NK-92 treated with Interleukin-12 subunit alpha and Interleukin-12 subunit beta, amount 100 ng/mL, for 24 hours (cell line): ENCODE measurements around the gene CHRNA4.
"Not testable (repeated sequence)": the region's sequence is repeated elsewhere in the genome, so short reads cannot be mapped to it uniquely, and the experiment has no call there.

Experiments used
- DNase-seq: peaks from one replicate; lab custom pipeline; 2025; lab: John Stamatoyannopoulos, UW

The CHRNA4 gene

DNA sequence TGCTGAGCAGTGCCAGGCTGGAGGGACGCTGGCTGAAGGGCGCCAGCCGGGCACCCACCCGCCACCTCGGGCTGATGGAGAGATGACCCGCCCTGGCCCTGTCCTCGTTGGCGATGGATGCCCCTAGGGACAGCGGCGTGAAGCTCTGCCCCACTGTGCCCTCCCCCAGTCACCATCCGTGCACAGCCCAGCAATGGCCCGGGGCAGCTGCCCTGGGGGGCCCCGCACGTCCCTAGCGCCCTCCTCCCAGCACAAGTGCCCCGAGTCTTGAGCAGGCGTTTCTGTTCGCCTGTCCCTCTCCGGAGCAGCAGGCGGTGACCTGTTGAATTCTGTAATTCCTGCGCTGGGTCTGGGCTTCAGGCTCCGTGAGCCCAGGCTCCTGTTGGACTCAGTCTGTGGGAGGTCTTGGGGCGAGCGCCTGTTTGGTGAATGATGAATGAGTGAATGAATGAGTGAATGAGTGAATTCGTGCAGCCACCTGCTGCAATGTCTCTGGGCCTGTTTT is 36.8 kb upstream of the CHRNA4 start:
- DNase-seq: no peak

DNA sequence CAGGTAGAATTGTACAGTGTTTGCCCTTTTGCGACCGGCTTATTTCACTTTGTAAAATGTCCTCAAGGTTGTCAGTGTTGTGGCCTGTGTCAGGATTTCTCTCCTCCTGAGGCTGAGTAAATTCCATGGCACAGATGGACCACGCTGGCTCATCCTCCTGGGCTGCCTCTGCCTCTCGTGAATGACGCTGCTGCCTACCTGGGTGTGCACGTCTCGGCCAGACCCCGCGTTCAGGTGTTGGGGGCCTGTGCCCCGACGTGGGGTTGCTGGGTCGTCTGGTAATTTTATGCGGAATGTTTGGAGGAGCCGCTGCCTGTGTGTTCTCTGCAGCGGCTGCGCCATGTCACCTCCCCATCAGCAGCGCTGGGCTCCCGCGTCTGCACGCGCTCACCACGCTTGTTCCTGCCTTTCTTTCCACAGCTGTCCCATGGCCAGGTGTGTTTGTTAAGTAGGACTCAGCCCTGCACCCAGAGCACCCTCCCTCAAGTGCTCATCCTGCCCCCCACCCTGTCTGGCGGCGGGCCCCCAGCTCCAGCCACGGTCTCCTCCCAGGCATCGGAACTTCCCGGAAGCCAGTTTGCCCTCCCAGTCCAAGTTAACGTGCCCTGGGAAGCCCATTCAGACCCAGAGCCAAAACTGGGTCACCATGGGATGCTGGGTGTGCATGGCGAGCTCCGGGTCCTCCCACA is 36.1 kb upstream of the CHRNA4 start:
- DNase-seq: no peak

DNA sequence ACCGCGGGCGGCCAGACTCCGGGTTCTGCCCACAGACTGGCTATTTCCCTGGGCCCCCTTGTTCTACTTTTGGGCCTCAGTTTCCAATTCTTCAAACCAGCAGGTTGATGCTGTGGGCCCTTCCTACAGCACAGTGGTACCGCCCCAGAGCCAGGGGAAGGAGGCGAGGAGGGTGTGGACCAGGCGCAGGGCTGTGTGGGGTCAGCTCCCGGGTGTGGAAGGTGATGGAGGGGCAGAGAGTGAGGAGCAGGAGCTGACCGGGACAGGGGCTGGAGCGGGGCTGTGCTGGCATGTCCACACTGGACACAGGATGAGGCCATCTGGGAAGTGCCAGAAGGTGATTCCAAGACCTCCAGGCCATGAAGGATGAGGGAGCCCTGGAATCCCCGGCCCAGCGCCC is 35.2 kb upstream of the CHRNA4 start:
- DNase-seq: no peak

DNA sequence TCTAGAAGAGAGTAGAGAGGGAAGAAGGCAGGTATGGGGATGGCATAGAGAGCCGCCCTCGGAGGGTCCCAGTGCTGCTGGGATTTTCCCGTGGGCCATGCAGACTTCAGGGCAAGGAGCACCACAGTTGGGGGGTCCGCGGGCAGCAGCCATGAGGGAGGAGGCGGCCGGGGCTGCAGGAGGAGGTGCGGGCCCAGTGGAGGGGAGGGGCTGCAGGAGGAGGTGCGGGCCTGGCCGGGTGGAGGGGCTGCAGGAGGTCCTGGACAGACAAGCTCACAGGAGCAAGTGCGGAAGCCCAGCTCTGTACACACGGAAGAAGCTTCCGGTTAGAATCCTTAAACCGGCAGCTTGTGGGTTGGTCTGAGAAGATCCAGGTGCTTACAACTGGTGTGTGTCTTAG is 34.6 kb upstream of the CHRNA4 start:
- no peak for DNase-seq

DNA sequence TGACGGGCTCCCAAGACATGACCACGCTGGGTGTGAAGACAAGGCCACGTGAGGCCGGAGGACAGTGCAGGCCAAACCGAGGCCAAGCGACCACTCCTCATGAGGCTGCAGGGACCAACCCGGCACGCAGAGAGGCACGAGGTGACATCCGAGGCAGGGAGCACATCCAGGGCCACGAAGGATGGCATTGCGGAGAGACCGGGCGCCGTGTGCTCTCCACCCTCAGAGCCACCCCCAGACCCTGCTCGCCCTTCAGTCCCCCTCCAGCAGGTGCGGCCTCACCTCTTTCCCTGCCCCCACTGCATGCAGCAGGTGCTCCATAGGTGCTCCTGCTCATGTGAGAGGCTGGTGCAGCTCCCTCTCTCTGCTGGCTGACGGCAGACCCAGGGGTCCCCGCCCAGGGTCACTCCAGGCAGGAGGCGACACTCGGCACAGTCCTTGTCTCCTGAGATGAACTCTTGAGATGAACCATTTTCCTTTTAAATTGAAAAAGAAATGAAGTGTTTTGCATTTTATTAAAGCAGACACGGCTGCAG is 33.8 kb upstream of the CHRNA4 start:
- no peak for DNase-seq

DNA sequence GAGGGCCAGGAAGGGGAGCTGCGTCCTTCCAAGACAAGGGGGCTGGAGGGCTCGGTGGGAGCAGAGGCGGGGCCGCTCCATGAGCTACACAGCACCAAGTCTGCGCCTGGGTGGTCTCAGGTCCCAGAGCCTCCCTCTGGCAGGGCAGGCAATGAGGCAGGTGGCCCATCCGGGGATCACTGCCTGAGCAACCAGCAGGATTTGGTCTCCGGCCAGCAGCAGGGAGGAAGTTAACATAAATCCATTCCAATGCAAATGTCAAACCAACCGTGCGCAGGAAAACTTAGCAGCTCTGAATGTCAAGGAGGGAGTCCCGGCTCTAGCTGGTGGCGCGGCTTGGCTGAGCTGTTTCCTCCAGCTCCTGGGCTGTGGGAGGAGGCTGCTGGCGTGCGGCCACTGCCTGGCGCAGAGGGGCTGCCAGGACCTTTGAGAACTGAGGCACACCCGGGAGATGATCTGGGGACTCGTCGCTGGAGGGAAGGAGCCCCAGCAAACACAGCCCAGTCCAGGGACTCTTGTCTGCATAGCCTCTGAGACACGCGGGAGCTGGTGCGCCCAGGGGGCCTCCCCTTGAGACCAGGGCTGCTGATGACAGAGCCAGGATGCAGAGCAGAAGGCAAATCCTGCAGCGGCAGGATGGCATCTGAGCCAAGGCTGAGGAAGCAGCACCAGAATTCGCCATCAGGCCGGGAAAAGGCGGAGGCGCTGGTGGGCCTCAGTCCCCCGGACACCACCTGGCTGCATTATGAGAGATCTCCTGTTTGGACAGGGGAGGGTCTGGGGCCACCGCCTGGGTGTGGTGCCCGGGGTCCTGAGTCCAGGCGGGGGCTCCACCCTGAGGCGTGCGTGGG is 33.1 kb upstream of the CHRNA4 start:
- DNase-seq: no peak

DNA sequence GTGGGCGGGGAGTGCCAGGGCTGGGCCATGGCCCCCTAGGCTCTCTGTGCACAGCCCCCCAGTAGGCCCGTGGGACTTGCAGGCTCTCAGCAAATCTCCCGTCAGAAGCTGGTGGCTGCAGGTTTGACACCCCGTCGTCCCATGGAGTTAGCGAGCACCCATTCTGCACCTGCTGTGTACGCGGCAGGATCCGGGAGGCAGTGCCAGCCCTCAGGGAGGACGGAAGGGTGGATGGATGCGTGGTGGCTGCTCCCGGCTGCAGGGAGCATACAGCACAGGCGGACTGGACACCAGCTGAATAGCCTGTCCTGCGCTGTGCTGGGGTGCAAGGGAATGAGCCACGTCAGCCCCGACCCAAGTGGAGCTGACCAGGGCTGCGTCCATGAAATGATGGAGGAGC is 32.4 kb upstream of the CHRNA4 start:
- DNase-seq: no peak

DNA sequence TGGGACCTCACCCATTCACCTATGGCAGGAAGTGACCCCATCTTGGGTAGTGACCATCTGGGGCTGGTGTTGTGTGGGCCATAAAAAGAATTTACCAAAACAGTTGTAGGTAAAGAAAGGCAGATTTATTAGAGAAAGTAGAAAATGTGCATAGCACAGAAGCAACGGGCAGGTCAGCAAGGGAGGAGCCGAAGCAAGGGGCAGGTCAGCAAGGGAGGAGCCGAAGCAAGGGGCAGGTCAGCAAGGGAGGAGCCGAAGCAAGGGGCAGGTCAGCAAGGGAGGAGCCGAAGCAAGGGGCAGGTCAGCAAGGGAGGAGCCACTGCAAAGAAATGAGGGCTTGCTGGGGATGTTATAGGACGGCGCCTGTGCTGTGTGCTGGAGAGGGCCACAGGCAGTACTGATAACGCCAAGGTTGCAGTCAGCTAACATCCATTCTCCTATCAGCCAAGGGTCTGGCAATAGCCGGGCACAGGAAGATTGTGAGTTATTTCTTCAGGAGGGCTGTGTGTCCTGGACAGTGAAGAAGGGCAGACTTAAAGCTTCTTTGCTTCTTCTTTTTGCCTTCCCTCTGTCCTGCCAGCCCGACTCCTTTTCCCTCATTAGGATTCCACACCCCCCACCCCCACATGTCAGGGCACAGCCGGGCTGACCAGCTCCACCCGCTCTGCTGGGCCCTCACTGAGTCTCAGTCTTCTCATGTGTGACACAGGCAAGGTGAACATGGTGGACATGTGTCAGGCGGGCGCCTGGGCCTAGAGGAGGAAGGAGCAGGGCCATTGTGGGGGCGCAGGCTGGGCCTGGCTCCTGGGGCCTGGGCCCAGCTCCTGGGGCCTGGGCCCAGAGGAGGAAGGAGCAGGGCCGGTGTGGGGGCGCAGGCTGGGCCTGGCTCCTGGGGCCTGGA is 31.6 kb upstream of the CHRNA4 start:
- DNase-seq: no peak

DNA sequence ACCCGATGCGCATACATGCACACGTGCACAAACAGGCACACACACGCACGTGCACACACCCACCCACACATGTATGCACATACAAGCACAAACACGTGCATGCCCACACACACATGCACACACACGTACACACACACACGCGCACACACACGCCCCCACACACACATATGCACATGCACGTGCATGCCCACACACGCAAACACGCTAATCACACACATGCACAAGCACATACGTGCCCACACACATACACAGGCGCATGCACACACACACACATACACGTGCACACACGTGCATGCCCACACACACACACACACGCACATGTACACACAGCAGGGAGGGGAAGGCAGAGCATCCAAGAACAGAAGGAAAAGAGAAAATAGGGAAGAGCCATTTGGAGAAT is 26.8 kb upstream of the CHRNA4 start:
- DNase-seq: no peak

DNA sequence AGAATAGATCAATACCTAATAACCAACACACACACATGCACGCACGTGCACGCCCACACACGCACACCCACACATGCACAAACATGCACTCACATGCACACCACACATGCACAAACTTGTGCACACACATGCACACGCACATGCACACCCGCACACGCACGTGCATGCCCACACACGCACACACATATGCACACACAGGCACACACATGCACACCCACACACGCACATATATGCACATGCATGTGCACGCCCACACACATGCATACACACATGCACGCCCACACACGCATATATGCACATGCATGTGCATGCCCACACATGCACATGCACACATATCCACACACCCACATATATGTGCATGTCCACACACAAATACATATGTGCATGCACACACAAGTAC is 26.2 kb upstream of the CHRNA4 start:
- no peak for DNase-seq

DNA sequence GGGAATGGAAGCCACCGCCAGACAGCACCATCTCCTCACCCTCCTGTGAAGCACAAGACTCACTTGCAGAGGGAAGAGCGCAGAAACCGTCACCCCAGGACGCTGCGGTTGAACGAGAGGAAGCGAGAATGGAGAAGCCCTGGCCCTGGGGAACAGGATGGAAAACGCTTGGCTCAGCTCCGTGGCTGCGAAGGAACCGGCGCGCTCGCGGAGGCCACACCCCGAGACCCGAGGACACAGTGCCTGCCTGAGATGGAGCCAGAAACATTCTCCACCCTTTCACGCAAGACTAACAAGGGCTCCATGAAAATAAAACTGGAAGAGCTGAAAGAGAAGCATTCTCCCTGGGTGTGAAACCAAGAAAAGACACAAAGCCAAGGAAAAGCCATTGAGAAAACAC is 25.3 kb upstream of the CHRNA4 start:
- DNase-seq: no peak

DNA sequence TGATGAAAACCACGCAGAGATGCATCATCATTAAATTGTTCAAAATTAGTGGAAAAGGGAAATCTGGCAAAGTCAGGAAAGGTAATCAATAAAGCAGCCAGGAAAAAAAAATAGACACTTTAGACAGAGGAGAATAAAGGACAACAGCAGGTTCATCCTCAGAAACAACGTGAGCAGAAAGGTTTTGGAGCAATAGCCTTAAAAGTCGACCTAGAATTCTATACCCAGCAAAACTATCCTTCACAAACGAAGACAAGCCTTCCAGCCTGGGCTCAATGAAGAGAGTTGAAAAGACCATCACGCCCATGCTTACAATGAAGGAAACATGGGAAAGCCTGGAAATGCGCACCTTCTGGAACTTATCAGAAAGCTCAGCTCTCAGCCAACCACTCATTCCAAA is 24.7 kb upstream of the CHRNA4 start:
- no peak for DNase-seq

DNA sequence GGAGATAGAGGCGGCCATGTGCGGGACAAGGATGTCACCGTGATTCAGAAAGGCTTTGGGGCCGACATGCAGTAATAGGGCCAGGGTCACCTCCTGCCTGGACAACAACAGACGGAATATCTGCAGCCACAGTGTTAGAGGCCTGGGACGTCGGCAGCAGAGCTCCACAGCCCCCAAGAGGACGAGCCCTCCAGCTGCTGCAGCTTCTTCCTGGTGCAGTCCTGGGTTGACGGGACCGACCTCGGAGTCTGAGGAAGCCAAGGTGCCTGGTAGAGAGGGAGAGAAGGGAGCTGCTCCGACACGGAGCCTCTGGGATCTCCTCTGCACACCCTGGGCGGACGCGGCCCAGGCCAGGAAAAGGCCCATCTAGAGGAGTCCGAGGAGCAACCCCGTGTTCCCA is 23.2 kb upstream of the CHRNA4 start:
- DNase-seq: no peak

DNA sequence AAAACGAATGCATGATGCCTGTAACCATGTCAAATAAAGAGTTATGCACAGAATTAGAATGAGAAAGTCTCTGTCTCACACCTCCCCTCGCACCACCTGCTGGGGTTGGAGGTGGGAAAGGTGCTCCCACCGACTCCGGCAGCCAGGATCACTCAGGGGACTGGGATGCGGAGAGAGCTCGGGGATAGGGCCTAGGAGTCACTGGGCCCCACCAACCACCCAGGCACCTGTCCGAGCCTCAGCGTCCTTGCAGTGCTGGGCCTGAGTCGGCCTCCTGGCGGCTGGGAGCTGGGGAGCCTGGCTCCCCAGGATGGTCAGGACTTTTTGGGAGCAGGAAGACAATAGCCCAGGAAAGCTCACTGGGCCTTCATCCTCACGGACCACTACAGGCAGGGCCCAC is 22.4 kb upstream of the CHRNA4 start:
- no peak for DNase-seq

DNA sequence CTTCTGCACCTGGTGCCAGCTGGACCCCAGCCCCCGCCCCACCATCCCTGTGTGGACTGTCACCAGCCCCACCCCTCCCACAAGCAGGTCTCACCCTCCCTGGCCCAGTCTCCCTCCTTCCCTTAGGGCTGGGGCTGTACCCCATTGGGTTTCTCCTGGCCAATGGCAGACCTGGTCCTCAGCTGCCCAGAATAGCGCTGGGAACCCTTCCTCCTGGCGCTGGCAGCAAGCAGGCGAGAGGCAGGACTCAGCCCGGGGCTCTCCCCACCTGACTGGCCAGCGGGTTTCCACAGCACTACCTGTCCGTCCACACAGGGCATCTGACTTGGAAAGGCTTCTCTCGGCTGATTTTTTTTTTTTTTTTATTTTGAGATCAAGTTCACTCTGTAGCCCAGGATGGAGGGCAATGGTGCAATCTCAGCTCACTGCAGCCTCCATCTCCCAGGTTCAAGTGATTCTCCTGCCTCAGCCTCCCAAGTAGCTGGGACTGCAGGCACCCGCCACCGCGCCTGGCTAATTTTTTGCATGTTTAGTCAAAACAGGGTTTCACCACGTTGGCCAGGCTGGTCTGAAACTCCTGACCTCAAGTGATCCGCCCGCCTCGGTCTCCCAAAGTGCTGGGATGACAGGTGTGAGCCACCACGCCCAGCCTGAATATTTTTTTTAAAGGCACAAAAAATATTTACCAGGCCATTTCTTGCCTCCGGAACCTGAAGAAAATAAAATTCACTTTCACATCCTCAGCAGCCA is 21.6 kb upstream of the CHRNA4 start:
- no peak for DNase-seq

DNA sequence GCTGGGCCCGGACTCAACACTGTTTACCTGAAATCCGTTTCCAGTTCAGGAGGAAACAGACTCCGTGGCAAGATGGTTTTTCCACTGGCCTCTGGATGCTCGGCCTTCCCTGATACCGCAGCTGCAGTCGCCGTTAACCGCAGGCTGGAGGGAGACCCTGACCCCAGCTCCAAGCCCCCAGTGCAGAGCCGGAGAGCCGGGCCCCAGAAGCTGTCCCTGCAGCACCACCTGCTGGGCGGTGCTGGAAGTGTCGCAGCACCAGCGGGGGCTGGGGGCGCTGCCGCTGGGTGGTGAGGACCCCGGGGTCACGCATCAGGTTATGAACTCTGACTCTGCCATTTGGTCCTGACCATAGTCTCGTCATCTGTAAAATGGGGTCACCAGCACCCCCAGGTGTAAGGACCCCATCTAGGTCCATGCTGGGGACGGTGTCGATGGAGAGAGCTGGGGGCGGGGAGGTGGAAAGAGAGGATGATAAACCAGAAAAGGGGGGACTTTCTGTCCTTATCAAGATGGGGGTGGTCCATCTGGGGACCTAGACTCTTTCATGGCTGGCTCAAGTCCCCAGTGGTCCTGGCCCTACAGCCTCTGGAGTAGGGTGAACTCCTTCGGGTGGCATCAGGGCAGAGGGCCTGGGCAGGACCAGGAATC is 20.8 kb upstream of the CHRNA4 start:
- no peak for DNase-seq

DNA sequence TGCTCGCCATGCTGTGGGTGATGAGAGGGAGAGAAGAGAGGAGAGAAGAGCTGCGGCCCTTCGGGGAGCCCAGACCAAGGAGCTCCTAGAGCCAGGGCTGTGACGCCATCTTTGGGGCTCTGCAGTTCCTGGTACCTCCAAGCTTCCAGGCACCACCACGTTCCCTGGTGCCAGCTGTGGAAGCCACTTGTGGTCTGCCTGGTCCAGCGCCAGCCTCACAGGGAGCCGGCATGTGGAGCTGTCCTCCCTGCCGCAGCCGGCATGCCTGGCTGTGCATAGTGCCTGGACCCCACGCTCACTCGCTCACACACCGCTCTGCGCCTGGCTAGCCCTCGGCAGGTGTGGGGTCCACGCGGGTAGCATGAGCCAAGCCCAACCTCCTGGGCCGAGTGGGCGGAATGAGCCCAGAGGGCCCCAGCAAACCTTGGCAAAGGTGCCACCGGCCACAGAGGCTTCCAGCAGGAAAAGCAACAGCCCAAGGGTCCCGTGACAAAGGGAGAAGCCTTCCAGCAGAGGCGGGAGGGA is 19.3 kb upstream of the CHRNA4 start:
- DNase-seq: no peak

DNA sequence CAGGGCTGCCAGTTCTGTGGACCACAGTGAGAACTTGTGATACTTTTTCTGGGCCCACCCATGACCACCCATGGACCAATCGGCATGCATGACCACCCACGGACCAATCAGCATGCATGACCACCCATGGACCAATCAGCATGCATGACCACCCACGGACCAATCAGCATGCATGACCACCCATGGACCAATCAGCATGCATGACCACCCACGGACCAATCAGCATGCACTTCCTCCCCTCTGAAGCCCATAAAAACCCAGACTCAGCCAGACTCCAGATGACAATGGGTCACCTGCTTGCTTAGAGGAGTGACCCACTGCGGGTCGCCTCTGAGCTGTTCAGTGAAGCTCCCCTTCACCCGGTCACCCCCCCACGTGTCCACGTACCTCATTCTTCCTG is 18.7 kb upstream of the CHRNA4 start:
- not testable (repeated sequence) for DNase-seq

DNA sequence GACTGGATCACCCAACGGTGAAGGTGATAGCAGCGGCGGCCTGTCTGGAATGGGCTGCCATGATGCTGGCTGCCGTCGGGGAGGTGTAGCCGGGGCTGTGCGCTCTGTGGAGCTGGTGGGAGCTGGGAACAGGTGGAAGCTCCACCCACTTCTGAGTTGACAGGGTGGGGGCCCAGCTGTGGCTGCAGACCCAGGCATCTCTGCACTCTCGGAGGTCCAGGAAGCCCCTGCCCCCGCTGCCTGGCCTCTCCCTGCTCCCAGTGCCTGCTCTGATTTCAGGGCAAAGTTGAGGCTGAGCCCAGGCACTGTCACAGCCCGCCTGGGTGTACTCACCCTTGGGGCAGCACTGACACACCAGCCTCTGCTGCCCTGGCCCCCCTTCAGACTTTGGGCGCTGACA is 18.1 kb upstream of the CHRNA4 start:
- DNase-seq: no peak

DNA sequence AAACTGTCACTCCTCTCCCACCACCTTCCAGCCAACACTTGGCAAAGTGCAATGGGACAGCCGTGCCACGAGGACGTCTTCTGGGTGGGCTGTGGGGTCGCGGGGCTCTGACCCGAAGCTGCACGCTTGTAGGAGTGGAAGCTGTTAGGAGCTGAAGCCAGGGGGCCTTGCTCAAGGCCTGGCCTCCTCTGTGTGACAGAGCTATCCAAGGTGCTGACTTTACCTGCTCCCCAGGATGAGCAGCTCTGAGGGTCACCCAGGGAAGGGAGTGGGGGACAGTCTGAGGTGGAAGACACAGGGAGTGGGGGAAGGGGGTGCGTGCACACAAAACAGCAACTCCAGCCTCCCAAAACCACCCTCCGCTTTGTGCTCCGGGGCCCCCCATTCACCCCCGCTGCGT is 17.5 kb upstream of the CHRNA4 start:
- DNase-seq: no peak

DNA sequence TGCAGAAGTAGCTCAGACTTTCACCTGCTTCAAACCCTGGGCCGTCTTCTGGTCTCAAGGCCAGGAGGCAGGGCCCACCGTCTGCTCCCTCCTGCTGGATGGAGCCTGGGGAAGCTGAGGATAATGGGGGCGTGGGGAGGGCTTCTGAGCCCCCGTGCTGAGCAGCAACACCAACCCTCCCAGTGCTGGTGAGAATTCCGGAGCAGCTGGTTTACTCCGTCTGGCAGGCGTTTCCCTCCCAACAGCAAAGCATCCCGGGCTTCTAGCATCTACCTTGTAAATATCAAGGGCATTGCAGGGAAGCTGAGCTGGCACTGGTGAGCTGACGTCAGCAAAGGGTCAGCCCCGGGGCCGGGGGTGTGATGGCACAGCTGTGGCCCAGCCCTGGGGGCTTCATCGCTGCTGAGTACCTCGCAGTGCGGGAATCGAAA is 16.8 kb upstream of the CHRNA4 start:
- DNase-seq: no peak
